ENCODE results near the gene DGKI.

- TF ChIP-seq CTCF (IDR thresholded peaks at IDR 0.05) (no peak), POLR2A (IDR thresholded peaks at IDR 0.05) (no peak)
These were observed 151.3 kb downstream of the DGKI start for GRCh38 chr7:137695494-137695893.
